Measurements from ENCODE around the gene TMEM217.

The TMEM217 gene

GRCh38 chr6:37242429-37243052, 15.4 kb downstream of the TMEM217 start (continued):
- TF ChIP-seq ZNF518A (tag by site-specific recombination; conservative IDR thresholded peaks at IDR 0.05; ENCODE audit: low read depth): peak; percentile 44; the same call in 1 of the 2 replicates
- TF ChIP-seq YY2 (tag by site-specific recombination; IDR thresholded peaks at IDR 0.05): no peak
- peak; percentile 96 for TF ChIP-seq ZNF366 (tag by site-specific recombination; conservative IDR thresholded peaks at IDR 0.05)
- no peak for TF ChIP-seq ZBTB26 (tag by site-specific recombination; optimal IDR thresholded peaks at IDR 0.05)
- TF ChIP-seq ZNF138 (tag by site-specific recombination; IDR thresholded peaks at IDR 0.05; ENCODE audit: borderline replicate concordance): no peak
- peak; percentile 56 for TF ChIP-seq PRDM10 (tag by site-specific recombination; IDR thresholded peaks at IDR 0.05)
- TF ChIP-seq ZNF248 (tag by site-specific recombination; IDR thresholded peaks at IDR 0.05): no peak
- TF ChIP-seq ZNF148 (tag by site-specific recombination; IDR thresholded peaks at IDR 0.05; ENCODE audit: borderline replicate concordance): no peak
- peak; percentile 79 for TF ChIP-seq ZNF10 (tag by site-specific recombination; IDR thresholded peaks at IDR 0.05)
- no peak for TF ChIP-seq ZNF311 (tag by site-specific recombination; IDR thresholded peaks at IDR 0.05; ENCODE audit: borderline replicate concordance)
- no peak for TF ChIP-seq ZNF768 (tag by site-specific recombination; IDR thresholded peaks at IDR 0.05)
- TF ChIP-seq KLF16 (tag by site-specific recombination; IDR thresholded peaks at IDR 0.05): no peak
- no peak for TF ChIP-seq ZNF596 (tag by site-specific recombination; IDR thresholded peaks at IDR 0.05)
- TF ChIP-seq ZNF157 (tag by site-specific recombination; IDR thresholded peaks at IDR 0.05): no peak
- no peak for TF ChIP-seq ZNF747 (tag by site-specific recombination; IDR thresholded peaks at IDR 0.05)
- TF ChIP-seq REST (tag by site-specific recombination; IDR thresholded peaks at IDR 0.05): no peak
- no peak for TF ChIP-seq ZNF544 (tag by site-specific recombination; IDR thresholded peaks at IDR 0.05)
- TF ChIP-seq ZNF792 (tag by site-specific recombination; IDR thresholded peaks at IDR 0.05): no peak
- no peak for TF ChIP-seq FEZF1 (tag by site-specific recombination; IDR thresholded peaks at IDR 0.05)
- no peak for TF ChIP-seq ZBTB6 (tag by site-specific recombination; IDR thresholded peaks at IDR 0.05)
- TF ChIP-seq ZNF19 (tag by site-specific recombination; IDR thresholded peaks at IDR 0.05; ENCODE audit: low read depth): no peak
